ENCODE results near the gene SEMA3A. TPM values are rescaled to one million over a fixed set of nuclear protein-coding genes. Genes with fewer than 3 reads are reported as not detected.
"Not testable (repeated sequence)": the region's sequence is repeated elsewhere in the genome, so short reads cannot be mapped to it uniquely, and the experiment has no call there.

The SEMA3A gene
- total and polyA plus RNA-seq, 2 of the 13 experiments (the other 11 are each of a cell fraction or from before 2014, with no cell fraction given) = 0.29 to 1.2 TPM

- Histone ChIP-seq H4K20me1 (ENCODE audit: insufficient read depth, low read length) (no peaks in the 10 kb centered on the region), H3K79me2 (ENCODE audit: insufficient read depth, low read length) (no peaks in the 10 kb centered on the region), H3K36me3 (replicated peaks in 1 of 2; ENCODE audit: control insufficient read depth in 1 of 2, insufficient read depth in 2 of 2, low read length in 2 of 2) (no peaks in the 10 kb centered on the region), H3K9me3 (ENCODE audit: low read length) (no peaks in the 10 kb centered on the region), H3K4me2 (ENCODE audit: low read depth, low read length) (no peak overlapping the region), H3K4me3 (replicated peaks in 1 of 3; ENCODE audit: insufficient read depth in 1 of 3, low read depth in 2 of 3, low read length in 3 of 3) (no peak overlapping the region), H3K27me3 (ENCODE audit: control insufficient read depth in 1 of 2, insufficient read depth in 2 of 2, low read length in 2 of 2) (no peaks in the 10 kb centered on the region), H3K9ac (ENCODE audit: insufficient read depth, low read depth, low read length) (no peak overlapping the region), H3K27ac (ENCODE audit: extremely low read length, insufficient read depth, low read length) (no peak overlapping the region), H3K4me1 (ENCODE audit: insufficient read depth, low read length) (no peaks in the 10 kb centered on the region), H2AFZ (ENCODE audit: low read length) (no peak overlapping the region)
- TF ChIP-seq ZBTB40 (IDR thresholded peaks at IDR 0.05) = no peak
- no peak for TF ChIP-seq ZBTB40 (CRISPR knock-in tag; IDR thresholded peaks at IDR 0.05)
- TF ChIP-seq ZFP36 (IDR thresholded peaks at IDR 0.05; ENCODE audit: borderline replicate concordance, low read depth, low read length, partially characterized antibody) = no peak
- CTCF ChIA-PET (ENCODE audit: low intra/inter-chr PET ratio, low total read pairs) = no interaction called here
- DNase-seq (ENCODE audit: low spot score) = no peak
- in situ Hi-C loops (cut with HindIII; ENCODE audit: extremely low pct_ligation_motif_present, low pct_unique_long_range_greater_than_20kb) (no loop called here), intact Hi-C loops (cut with micrococcal nuclease; ENCODE audit: unreplicated experiment) (no loop called here)
- POLR2A ChIA-PET = no interaction called here
- 0% methylated on average over 1 of the region's 1 CpG for WGBS (ENCODE audit: low lambda C conversion rate)
- no peak for FAIRE-seq
- no peak for ATAC-seq
- no TSS peak for BruUV-seq (replicated peaks)
Measured at GRCh38 chr7:84216472-84216871, 21.9 kb upstream of the SEMA3A start.

DNA sequence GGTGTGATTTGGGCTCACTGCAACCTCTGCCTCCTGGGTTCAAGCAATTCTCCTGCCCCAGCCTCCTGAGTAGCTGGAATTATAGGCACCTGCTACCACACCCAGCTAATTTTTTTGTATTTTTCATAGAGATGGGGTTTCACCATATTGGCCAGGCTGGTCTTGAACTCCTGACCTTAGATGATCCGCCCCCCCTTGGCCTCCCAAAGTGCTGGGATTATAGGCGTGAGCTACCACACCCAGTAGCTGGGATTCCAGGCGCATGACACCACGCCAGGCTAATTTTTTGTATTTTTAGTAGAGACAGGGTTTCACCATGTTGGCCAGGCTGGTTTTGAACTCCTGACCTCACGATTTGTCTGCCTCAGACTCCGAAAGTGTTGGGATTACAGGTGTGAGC lies 20.2 kb upstream of the SEMA3A start:
- H2AFZ ChIP-seq (ENCODE audit: low read length); H4K20me1 ChIP-seq (ENCODE audit: insufficient read depth, low read length); H3K9ac ChIP-seq (ENCODE audit: insufficient read depth, low read depth, low read length); H3K27ac ChIP-seq (ENCODE audit: extremely low read length, insufficient read depth, low read length); intact Hi-C loops (cut with micrococcal nuclease; ENCODE audit: unreplicated experiment); H3K27me3 ChIP-seq (ENCODE audit: control insufficient read depth in 1 of 2, insufficient read depth in 2 of 2, low read length in 2 of 2); BruUV-seq (replicated peaks); POLR2A ChIA-PET; FAIRE-seq; H3K79me2 ChIP-seq (ENCODE audit: insufficient read depth, low read length); ATAC-seq; in situ Hi-C loops (cut with HindIII; ENCODE audit: extremely low pct_ligation_motif_present, low pct_unique_long_range_greater_than_20kb); H3K36me3 ChIP-seq (replicated peaks in 1 of 2; ENCODE audit: control insufficient read depth in 1 of 2, insufficient read depth in 2 of 2, low read length in 2 of 2); H3K4me3 ChIP-seq (replicated peaks in 1 of 3; ENCODE audit: insufficient read depth in 1 of 3, low read depth in 2 of 3, low read length in 3 of 3); DNase-seq (ENCODE audit: low spot score); H3K4me2 ChIP-seq (ENCODE audit: low read depth, low read length); H3K4me1 ChIP-seq (ENCODE audit: insufficient read depth, low read length); CTCF ChIA-PET (ENCODE audit: low intra/inter-chr PET ratio, low total read pairs); H3K9me3 ChIP-seq (ENCODE audit: low read length): not testable (repeated sequence)
- 32% methylated on average over 6 of the region's 6 CpGs for WGBS (ENCODE audit: low lambda C conversion rate)
